ENCODE measurements around the gene TSPEAR.
"Not testable (repeated sequence)": the region's sequence is repeated elsewhere in the genome, so short reads cannot be mapped to it uniquely, and the experiment has no call there.

TSPEAR gene

GRCh38 chr21:44700101-44701022 is 11.0 kb downstream of the TSPEAR start:
- Histone ChIP-seq H3K9me3 (ENCODE audit: control insufficient read depth, insufficient read depth, low read depth, low read length) (no peaks in the 10 kb centered on the region), H3K27me3 (ENCODE audit: control insufficient read depth, insufficient read depth, low read length) (peaks cover 14% of the 10 kb centered on the region; the same call in 1 of the 2 replicates), H3K4me3 (ENCODE audit: low read depth, low read length) (no peak overlapping the region), H3K27ac (ENCODE audit: low read depth, low read length) (no peak overlapping the region), H3K36me3 (ENCODE audit: control insufficient read depth, insufficient read depth, low read length) (no peaks in the 10 kb centered on the region), H3K9ac (ENCODE audit: low read length) (no peak overlapping the region), H3K4me1 (ENCODE audit: control insufficient read depth, insufficient read depth, low read length) (peaks cover 76% of the 10 kb centered on the region)

GRCh38 chr21:44699502-44700001 is 11.8 kb downstream of the TSPEAR start:
- H3K9ac ChIP-seq (ENCODE audit: low read length): no peak overlapping the region
- H3K4me1 ChIP-seq (ENCODE audit: control insufficient read depth, insufficient read depth, low read length): peaks cover 79% of the 10 kb centered on the region
- H3K4me3 ChIP-seq (ENCODE audit: low read depth, low read length): no peak overlapping the region
- H3K27me3 ChIP-seq (ENCODE audit: control insufficient read depth, insufficient read depth, low read length): peaks cover 11% of the 10 kb centered on the region; the same call in 1 of the 2 replicates
- no peak overlapping the region for H3K27ac ChIP-seq (ENCODE audit: low read depth, low read length)
- no peaks in the 10 kb centered on the region for H3K36me3 ChIP-seq (ENCODE audit: control insufficient read depth, insufficient read depth, low read length)
- H3K9me3 ChIP-seq (ENCODE audit: control insufficient read depth, insufficient read depth, low read depth, low read length): no peaks in the 10 kb centered on the region

DNA sequence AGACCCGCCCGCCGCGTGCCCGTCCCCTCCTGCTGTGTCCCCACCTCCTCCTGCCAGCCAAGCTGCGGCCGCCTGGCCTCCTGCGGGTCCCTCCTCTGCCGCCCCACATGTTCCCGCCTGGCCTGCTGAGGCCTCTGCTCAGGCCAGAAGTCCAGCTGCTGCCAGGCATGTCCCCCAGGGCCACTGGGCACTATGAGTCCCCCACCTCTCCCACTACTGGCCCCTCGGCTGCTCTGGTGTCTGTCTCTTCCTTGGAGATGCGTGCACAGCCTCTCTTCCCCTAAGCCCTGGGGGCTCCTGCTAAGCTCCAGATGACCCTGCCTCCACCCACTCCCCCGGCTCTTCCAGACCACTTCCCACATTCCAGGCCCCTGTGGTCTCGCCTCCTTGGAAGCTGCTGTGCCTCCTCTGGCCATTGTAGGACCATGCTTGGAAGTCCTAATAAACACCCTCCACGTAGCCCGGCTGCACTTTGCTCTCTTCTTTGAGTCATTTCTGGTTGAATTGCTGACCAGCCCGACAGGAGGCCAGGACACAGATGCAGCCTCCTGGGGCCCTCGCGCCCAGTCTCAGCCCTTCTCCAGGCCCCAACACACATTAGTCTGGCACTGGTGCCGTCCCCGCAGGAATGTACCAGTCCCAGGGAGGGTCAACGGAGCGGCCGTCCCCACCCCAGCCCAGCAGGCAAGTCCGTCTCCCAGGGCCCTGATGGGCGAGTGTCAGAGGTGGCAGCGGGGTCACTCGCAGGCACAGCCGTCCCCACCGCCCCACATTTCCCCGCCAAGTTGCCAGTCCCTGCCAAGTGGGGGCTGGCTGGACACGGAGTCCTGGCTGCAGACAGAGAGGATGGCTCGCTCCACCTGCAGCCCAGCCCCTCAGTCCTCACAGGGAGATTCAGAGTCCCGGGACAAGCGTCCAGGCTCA is 13.3 kb downstream of the TSPEAR start:
- Histone ChIP-seq H3K36me3 (ENCODE audit: control insufficient read depth, insufficient read depth, low read length) (no peaks in the 10 kb centered on the region), H3K27me3 (ENCODE audit: control insufficient read depth, insufficient read depth, low read length) (no peaks in the 10 kb centered on the region; the same call in 1 of the 2 replicates), H3K9me3 (ENCODE audit: control insufficient read depth, insufficient read depth, low read depth, low read length) (peaks cover 7% of the 10 kb centered on the region; the same call in 1 of the 2 replicates), H3K4me1 (ENCODE audit: control insufficient read depth, insufficient read depth, low read length) (peaks cover 64% of the 10 kb centered on the region), H3K9ac (ENCODE audit: low read length) (peak overlapping the region; percentile 25), H3K27ac (ENCODE audit: low read depth, low read length) (peak overlapping the region; percentile 29; the same call in 1 of the 2 replicates), H3K4me3 (ENCODE audit: low read depth, low read length) (peak overlapping the region; percentile 32; the same call in 1 of the 2 replicates)

- H3K4me3 ChIP-seq (ENCODE audit: low read depth, low read length): peak within 1 kb of the TSS; percentile 43
- H3K9ac ChIP-seq (ENCODE audit: low read length): peak within 1 kb of the TSS; percentile 25
- H3K4me1 ChIP-seq (ENCODE audit: control insufficient read depth, insufficient read depth, low read length): peaks cover 56% of the 10 kb centered on the region
- not testable (repeated sequence) for H3K27me3 ChIP-seq (ENCODE audit: control insufficient read depth, insufficient read depth, low read length); H3K36me3 ChIP-seq (ENCODE audit: control insufficient read depth, insufficient read depth, low read length); H3K27ac ChIP-seq (ENCODE audit: low read depth, low read length)
- H3K9me3 ChIP-seq (ENCODE audit: control insufficient read depth, insufficient read depth, low read depth, low read length): peaks cover 13% of the 10 kb centered on the region; the same call in 1 of the 2 replicates
These were observed 14.1 kb downstream of the TSPEAR start, which contains the start of gene KRTAP10-12 for GRCh38 chr21:44697172-44697810. Gene KRTAP10-12 (plus strand): TSS chr21:44697172. CDS start chr21:44697202, 30 bp downstream.

DNA sequence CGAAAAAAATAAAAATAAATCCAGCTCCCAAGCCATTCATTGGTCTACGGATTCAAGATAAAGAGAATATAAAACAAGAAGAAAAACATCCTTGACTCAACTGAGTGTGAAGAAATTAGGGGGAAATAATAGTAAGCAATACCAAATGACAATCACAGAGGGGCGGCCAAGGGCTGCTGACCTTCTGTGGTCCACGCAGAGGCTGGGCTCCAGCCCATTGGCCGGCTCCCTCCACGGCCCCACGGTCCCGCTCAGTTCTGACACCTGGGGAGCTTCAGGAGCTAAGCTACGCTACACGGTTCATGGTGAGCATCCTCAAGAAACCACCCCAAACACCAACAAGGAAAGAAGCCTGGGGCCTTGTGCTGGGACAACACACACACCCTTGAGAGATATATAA is 14.8 kb downstream of the TSPEAR start:
- peaks cover 13% of the 10 kb centered on the region; the same call in 1 of the 2 replicates for H3K9me3 ChIP-seq (ENCODE audit: control insufficient read depth, insufficient read depth, low read depth, low read length)
- no peaks in the 10 kb centered on the region for H3K36me3 ChIP-seq (ENCODE audit: control insufficient read depth, insufficient read depth, low read length)
- H3K4me3 ChIP-seq (ENCODE audit: low read depth, low read length): peak overlapping the region; percentile 43
- H3K27me3 ChIP-seq (ENCODE audit: control insufficient read depth, insufficient read depth, low read length): no peaks in the 10 kb centered on the region
- no peak overlapping the region for H3K9ac ChIP-seq (ENCODE audit: low read length)
- peaks cover 49% of the 10 kb centered on the region for H3K4me1 ChIP-seq (ENCODE audit: control insufficient read depth, insufficient read depth, low read length)
- H3K27ac ChIP-seq (ENCODE audit: low read depth, low read length): no peak overlapping the region

GRCh38 chr21:44695641-44696040 is 15.7 kb downstream of the TSPEAR start:
- Histone ChIP-seq H3K9ac (ENCODE audit: low read length) (no peak overlapping the region), H3K27me3 (ENCODE audit: control insufficient read depth, insufficient read depth, low read length) (no peaks in the 10 kb centered on the region), H3K4me1 (ENCODE audit: control insufficient read depth, insufficient read depth, low read length) (peaks cover 44% of the 10 kb centered on the region), H3K9me3 (ENCODE audit: control insufficient read depth, insufficient read depth, low read depth, low read length) (peaks cover 13% of the 10 kb centered on the region; the same call in 1 of the 2 replicates), H3K4me3 (ENCODE audit: low read depth, low read length) (no peak overlapping the region), H3K27ac (ENCODE audit: low read depth, low read length) (no peak overlapping the region), H3K36me3 (ENCODE audit: control insufficient read depth, insufficient read depth, low read length) (no peaks in the 10 kb centered on the region)

DNA sequence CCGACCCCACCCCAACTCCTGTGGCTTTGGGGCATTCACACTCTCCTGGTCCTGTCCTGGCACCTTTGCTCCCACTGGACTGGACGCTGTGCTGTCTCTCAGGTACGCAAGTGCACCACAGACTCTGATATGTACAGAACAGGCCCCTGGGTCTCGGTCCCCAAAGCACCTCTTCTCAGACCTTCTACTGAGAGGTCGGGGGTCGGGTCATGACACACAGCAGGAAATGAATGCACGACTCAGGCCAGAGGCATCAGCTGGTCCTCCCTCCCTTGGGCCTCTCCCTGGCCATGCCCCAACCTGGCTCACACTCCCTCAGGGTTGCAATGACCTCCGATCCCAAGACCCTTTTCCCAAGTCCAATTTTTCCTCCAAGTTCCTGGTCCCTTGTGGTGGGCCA is 16.2 kb downstream of the TSPEAR start:
- Histone ChIP-seq H3K9me3 (ENCODE audit: control insufficient read depth, insufficient read depth, low read depth, low read length) (peaks cover 13% of the 10 kb centered on the region; the same call in 1 of the 2 replicates), H3K27me3 (ENCODE audit: control insufficient read depth, insufficient read depth, low read length) (no peaks in the 10 kb centered on the region), H3K27ac (ENCODE audit: low read depth, low read length) (no peak overlapping the region), H3K4me3 (ENCODE audit: low read depth, low read length) (no peak overlapping the region), H3K9ac (ENCODE audit: low read length) (no peak overlapping the region), H3K36me3 (ENCODE audit: control insufficient read depth, insufficient read depth, low read length) (no peaks in the 10 kb centered on the region), H3K4me1 (ENCODE audit: control insufficient read depth, insufficient read depth, low read length) (peaks cover 42% of the 10 kb centered on the region)

DNA sequence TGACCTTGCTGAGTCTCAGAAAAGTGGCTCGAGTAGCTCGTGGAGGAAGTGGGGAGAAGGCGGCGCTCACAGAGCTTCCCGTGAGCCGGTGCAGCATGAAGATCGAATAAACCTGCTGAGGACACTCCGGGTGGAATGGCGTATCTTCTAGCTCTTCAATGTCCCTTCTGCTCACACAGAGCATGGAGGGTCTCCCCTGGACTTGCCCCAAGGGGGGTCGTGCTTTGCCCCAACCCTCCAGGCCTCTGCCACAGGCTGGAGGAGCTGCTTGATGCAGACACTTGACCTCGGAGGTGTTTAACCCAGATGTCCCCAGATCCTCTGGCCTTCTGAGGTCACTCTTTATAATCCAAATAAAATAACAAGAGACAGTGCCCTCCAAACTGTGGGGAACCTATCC is 16.6 kb downstream of the TSPEAR start:
- peaks cover 13% of the 10 kb centered on the region; the same call in 1 of the 2 replicates for H3K9me3 ChIP-seq (ENCODE audit: control insufficient read depth, insufficient read depth, low read depth, low read length)
- H3K27me3 ChIP-seq (ENCODE audit: control insufficient read depth, insufficient read depth, low read length): no peaks in the 10 kb centered on the region

GRCh38 chr21:44692798-44693512 is 18.4 kb downstream of the TSPEAR start:
- Histone ChIP-seq H3K27ac (ENCODE audit: low read depth, low read length) (no peak overlapping the region), H3K4me3 (ENCODE audit: low read depth, low read length) (no peak overlapping the region), H3K36me3 (ENCODE audit: control insufficient read depth, insufficient read depth, low read length) (no peaks in the 10 kb centered on the region), H3K9me3 (ENCODE audit: control insufficient read depth, insufficient read depth, low read depth, low read length) (peaks cover 13% of the 10 kb centered on the region; the same call in 1 of the 2 replicates), H3K4me1 (ENCODE audit: control insufficient read depth, insufficient read depth, low read length) (peaks cover 25% of the 10 kb centered on the region), H3K9ac (ENCODE audit: low read length) (no peak overlapping the region), H3K27me3 (ENCODE audit: control insufficient read depth, insufficient read depth, low read length) (no peaks in the 10 kb centered on the region)

More for the DNA sequence above, 16.6 kb downstream of the TSPEAR start:
- peaks cover 38% of the 10 kb centered on the region for H3K4me1 ChIP-seq (ENCODE audit: control insufficient read depth, insufficient read depth, low read length)
- no peak overlapping the region for H3K9ac ChIP-seq (ENCODE audit: low read length)
- H3K36me3 ChIP-seq (ENCODE audit: control insufficient read depth, insufficient read depth, low read length): no peaks in the 10 kb centered on the region
- no peak overlapping the region for H3K27ac ChIP-seq (ENCODE audit: low read depth, low read length)
- H3K4me3 ChIP-seq (ENCODE audit: low read depth, low read length): no peak overlapping the region

- Histone ChIP-seq H3K9ac (ENCODE audit: low read length) (no peak overlapping the region), H3K4me1 (ENCODE audit: control insufficient read depth, insufficient read depth, low read length) (peaks cover 25% of the 10 kb centered on the region), H3K27me3 (ENCODE audit: control insufficient read depth, insufficient read depth, low read length) (no peaks in the 10 kb centered on the region), H3K36me3 (ENCODE audit: control insufficient read depth, insufficient read depth, low read length) (no peaks in the 10 kb centered on the region), H3K9me3 (ENCODE audit: control insufficient read depth, insufficient read depth, low read depth, low read length) (peaks cover 13% of the 10 kb centered on the region; the same call in 1 of the 2 replicates), H3K4me3 (ENCODE audit: low read depth, low read length) (no peak overlapping the region), H3K27ac (ENCODE audit: low read depth, low read length) (no peak overlapping the region)
These were observed 19.7 kb downstream of the TSPEAR start for GRCh38 chr21:44691686-44692085.

Measured in HUES6 (cell line).